Motor neuron (in vitro differentiated cells): ENCODE data around the gene STRN4. TPM values are rescaled to one million over a fixed set of nuclear protein-coding genes. Genes with fewer than 3 reads are reported as not detected.

Source experiments
- ATAC-seq, 8 experiments: fragments of 200-7000 bp; cut with Tn5 transposase; replicated peaks in 6 of 8; 2 replicates each; pipeline ENCODE4 v1.8.0; 2021; ENCODE audit warnings: mild to moderate bottlenecking in 8 of 8, moderate library complexity in 8 of 8
- H3K27ac ChIP-seq, 2 donors: fragments of 250-450 bp; sonication (Bioruptor Pico); 2 replicates each; pipeline ENCODE4 v1.9.0; 2021; ENCODE audit warnings: antibody characterized with exemption in 2 of 2, mild to moderate bottlenecking in 2 of 2, moderate library complexity in 1 of 2
- H3K4me1 ChIP-seq, 2 donors: fragments of 250-450 bp; sonication (Bioruptor Pico); replicated peaks in 1 of 2; 2 replicates each; pipeline ENCODE4 v1.6.1; 2021; ENCODE audit warnings: antibody characterized with exemption in 2 of 2, mild to moderate bottlenecking in 2 of 2, moderate library complexity in 1 of 2
- H3K4me3 ChIP-seq, 5 donors: fragments of 250-450 bp; sonication (Bioruptor Pico); 2 replicates each; pipeline ENCODE4 v1.9.0; 2021; ENCODE audit warnings: antibody characterized with exemption in 5 of 5, mild to moderate bottlenecking in 5 of 5, moderate library complexity in 4 of 5
- whole genome bisulfite sequencing, 10 experiments: fragments of 450-650 bp; shearing (Covaris generic); methylation state at CpG; one replicate each; pipeline ENCODE4 v1.0.0; 2022; 5-methylcytosine and 5-hydroxymethylcytosine counted together
- in situ Hi-C, 9 experiments: fragments of 400-800 bp; cut with MboI; loops; one replicate each; pipeline ENCODE4 v1.15.0; 2021; ENCODE audit warnings: low sequenced_read_pairs in 9 of 9, low pct_unique_long_range_greater_than_20kb in 2 of 9; ENCODE audit not compliant: unreplicated experiment in 9 of 9
- total RNA-seq, 8 experiments: library from RNA; unstranded; fragments of 300-600 nt; gene quantifications; 2 replicates each; pipeline versions ENCODE4 v1.2.3 to v1.2.4, GENCODE V29; 2022

The STRN4 gene
- total RNA-seq, 8 experiments from 2014 or later = 37.2 to 94.3 (median 75.1) TPM

DNA sequence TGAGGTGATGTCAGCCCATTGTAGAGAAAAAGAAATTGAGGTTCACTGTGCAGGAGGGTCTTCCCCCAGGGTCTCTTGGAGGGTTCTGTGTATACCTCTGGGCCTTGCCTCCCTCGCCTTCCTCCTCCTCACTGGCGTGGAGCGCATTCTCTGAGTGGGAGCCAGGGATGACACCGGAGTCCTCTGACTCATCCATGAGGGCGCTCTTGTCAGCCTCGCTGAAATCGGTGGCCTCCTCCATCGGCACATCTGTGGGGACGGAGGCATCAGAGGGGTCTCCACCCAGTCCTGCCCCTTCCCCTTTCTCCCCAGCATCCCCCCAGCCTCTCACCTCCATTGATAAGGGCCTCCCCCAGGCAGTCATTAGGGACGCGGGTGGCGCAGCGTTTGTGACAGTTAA is 45.5 kb downstream of the STRN4 start:
- Histone ChIP-seq H3K27ac (no peak overlapping the region), H3K4me3 (no peak overlapping the region), H3K4me1 (peaks cover 5 to 10% of the 10 kb centered on the region in 2 donors)
- ATAC-seq = no peak
- WGBS, 10 experiments = 90 to 100% (median 100%) methylated on average over 2 to 3 of the region's 13 CpGs; no CpG with 5 or more reads in 5 of the 10 experiments
- in situ Hi-C loops = no loop called here

DNA sequence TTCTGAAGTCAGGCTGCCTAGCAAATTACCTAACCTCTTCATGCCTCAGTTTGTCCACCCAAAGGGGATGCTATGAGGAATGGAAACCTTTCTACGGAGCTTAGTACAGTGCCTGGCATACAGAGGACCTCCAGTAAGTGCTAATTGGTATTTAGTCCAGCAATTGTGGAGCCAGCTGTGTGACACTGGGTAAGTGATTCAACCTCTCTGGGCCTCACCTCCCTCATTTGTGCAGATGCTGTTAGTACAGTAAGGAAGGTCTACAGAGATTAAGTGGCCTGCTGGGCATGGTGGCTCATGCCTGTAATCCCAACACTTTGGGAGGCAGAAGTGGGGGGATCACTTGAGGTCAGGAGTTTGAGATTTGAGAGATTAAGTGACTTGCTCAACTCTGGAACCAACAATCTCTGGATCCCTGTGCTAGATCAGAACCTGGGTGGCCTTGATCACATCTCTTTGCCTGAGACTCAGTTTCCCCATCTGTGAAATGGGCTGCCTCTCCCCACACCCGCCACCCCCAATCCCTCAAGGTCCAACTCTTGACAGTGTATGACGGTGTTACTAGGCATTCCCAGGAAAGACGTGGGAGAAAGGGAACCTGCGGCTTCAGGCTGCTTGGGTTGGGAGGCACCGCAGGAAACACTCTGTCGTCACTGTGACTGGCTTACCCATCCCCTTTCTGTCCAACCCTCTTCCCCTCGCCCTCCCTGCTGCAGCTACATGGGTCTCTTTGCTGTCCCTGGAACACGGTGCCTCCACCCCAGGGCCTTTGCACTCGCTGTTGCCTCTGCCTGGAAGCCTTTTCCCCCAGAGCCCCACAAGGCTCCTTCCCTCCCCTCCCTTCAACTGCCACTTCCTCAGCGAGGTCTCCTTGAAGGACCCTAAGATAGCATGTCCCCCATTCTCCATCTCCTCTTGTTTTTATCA is 47.6 kb downstream of the STRN4 start:
- no peak overlapping the region for H3K4me3 ChIP-seq
- WGBS, 10 experiments = 60 to 100% (median 100%) methylated on average over 1 to 3 of the region's 11 CpGs; no CpG with 5 or more reads in 6 of the 10 experiments
- no peak for ATAC-seq
- in situ Hi-C loops = no loop called here
- H3K4me1 ChIP-seq = peaks cover 5 to 10% of the 10 kb centered on the region in 2 donors
- H3K27ac ChIP-seq = no peak overlapping the region

DNA sequence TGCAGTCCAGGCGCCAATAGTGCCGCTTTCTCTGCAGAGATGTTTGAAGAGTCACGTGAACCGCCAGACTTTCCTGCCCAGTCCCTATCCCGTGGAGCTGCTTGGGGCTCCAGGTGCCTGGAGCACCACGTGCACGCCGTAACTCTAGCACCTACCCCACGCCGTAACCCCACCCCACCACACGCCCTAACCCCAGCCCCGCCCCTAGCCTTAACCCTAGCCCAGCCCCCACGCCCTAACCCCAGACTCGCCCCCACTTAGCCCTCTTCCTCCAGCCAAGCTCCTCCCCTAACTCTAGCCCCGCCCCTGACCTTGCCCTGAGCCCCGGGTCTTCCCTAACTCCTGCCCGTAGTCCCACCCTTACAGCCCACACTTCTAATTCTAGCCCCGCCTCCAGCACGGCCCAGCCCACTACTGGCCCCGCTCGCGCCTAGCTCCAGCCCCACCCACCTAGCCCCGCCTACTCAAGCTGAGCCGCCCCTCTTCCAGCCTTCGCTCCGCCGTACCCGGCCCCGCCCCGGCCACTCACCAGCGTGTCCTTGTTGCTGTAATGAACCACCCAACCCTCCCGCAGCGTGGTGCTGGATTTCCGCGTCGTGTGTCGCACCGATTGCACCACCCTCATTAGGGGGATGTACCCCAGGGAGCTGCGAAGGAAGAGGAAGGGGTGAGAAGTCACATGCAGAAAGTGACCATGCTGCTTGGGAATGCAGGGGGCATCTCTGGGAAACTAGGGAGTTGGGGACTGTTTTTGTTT is 48.9 kb downstream of the STRN4 start:
- in situ Hi-C loops = no loop called here
- Histone ChIP-seq H3K4me3 (peak overlapping the region in 4 of 5 donors; percentile 4 to 26 (median 10)), H3K27ac (peak overlapping the region; percentile 1 to 38), H3K4me1 (peaks cover 5 to 10% of the 10 kb centered on the region in 2 donors)
- 0 to 21% (median 5%) methylated on average over 1 to 9 of the region's 39 CpGs; no CpG with 5 or more reads in 4 of the 10 experiments for WGBS, 10 experiments
- ATAC-seq = peak; percentile 95 to 99 (median 96)

DNA sequence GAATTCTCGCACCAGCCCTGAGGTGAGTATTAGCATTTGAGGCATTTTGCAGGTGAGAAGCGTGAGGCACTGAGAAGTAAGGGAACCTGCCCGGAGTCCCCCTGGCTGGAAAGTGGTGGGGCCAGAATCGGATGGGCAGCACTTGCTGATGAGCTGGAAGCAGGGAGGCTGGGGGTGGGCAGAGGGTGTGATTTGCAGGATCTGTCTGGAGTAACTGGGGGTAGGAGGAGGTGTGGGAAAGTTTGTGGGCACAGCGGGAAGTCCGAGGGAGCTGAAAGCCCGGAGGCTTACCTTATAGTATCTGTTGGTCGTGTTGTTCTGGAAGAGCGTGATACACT is 49.4 kb downstream of the STRN4 start:
- 37 to 93% (median 79%) methylated on average over 1 to 5 of the region's 9 CpGs; no CpG with 5 or more reads in 5 of the 10 experiments for whole genome bisulfite sequencing, 10 experiments
- H3K4me1 ChIP-seq = peaks cover 5 to 10% of the 10 kb centered on the region in 2 donors
- in situ Hi-C loops = no loop called here
- H3K27ac ChIP-seq = no peak overlapping the region
- no peak for ATAC-seq
- peak overlapping the region in 4 of 5 donors; percentile 4 to 26 (median 10) for H3K4me3 ChIP-seq

DNA sequence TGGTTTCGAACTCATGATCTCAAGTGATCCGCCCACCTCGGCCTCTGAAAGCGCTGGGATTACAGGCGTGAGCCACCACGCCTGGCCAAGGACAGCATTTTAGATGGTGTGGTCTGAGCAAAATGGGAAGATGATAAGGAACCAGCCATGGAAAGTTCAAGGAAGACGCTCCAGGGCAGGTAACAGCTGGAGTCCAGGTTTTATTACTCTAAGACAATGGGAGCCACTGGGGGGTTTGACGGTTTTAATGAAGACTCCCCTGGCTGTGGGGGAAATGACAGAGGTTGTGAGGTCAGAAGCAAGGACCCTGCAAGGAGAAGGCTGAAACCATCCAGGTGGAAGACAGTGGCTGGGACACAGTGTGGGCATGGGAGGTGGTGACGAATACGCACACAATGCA is 50.2 kb downstream of the STRN4 start:
- in situ Hi-C loops = no loop called here
- Histone ChIP-seq H3K4me1 (peaks cover 5 to 10% of the 10 kb centered on the region in 2 donors), H3K4me3 (no peak overlapping the region), H3K27ac (no peak overlapping the region)
- ATAC-seq = no peak
- WGBS, 10 experiments = 83 to 100% (median 94%) methylated on average over 1 to 9 of the region's 10 CpGs; no CpG with 5 or more reads in 1 of the 10 experiments

DNA sequence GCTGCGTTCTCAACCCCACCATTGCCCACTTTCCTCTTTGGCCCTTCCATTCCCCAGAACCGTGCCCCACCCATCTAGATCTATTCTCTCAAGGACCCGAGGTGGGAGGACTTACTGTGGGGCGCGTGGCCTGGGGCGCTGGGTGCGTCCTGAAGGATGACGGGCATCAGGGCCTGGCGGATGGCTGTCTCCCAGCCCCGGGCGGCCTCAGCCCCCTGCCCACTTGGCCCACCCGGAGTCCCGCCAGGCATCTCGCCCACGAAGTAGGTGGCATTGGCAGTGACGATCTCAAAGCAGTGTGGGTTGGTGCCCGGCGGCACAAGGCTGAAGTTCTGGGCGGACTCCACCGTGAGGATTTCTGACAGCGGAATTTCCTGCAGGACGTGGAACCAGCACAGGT is 52.5 kb downstream of the STRN4 start:
- peaks cover 5 to 10% of the 10 kb centered on the region in 2 donors for H3K4me1 ChIP-seq
- no peak overlapping the region for H3K27ac ChIP-seq
- H3K4me3 ChIP-seq = no peak overlapping the region
- 80 to 100% (median 98%) methylated on average over 1 to 13 of the region's 22 CpGs; no CpG with 5 or more reads in 4 of the 10 experiments for WGBS, 10 experiments
- no peak for ATAC-seq
- in situ Hi-C loops = no loop called here

DNA sequence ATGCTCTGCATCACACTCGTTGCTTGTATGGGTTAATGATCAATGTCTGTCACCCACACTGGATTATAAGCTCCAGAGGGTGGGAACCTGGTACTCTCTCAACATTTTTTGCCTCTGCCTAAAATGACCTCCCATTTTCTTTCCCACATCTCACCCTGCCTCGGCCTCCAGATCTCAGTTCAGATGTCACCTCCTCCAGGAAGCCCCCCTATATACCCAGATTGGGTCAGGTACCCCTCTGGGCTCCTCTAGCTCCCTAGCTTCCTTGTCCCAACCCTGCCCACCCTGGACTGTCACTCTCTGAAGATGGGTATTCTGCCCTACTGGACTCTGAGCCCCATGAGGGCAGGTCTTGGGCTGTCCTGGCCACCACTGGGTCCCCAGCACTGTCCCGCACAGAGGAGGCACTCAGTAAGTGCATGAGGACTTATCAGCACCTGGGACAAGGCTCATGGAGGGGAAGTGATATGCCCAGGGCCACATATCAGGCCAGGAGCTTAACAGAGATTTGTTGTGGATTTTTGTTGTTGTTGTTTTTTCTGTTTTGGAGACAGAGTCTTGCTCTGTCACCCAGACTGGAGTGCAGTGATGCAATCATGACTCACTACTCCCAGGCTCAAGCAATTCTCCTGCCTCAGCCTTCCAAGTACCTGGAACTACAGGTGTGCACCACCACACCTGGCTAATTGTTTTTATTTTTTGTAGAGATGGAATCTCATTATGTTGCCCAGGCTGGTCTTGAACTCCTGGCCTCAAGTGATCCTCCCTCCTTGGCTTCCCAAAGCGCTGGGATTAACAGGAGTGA is 53.1 kb downstream of the STRN4 start:
- WGBS, 10 experiments = 75 to 100% (median 100%) methylated on average over 1 to 2 of the region's 4 CpGs; no CpG with 5 or more reads in 1 of the 10 experiments
- Histone ChIP-seq H3K4me3 (no peak overlapping the region), H3K27ac (no peak overlapping the region), H3K4me1 (peaks cover 5 to 10% of the 10 kb centered on the region in 2 donors)
- no peak for ATAC-seq
- in situ Hi-C loops = no loop called here

DNA sequence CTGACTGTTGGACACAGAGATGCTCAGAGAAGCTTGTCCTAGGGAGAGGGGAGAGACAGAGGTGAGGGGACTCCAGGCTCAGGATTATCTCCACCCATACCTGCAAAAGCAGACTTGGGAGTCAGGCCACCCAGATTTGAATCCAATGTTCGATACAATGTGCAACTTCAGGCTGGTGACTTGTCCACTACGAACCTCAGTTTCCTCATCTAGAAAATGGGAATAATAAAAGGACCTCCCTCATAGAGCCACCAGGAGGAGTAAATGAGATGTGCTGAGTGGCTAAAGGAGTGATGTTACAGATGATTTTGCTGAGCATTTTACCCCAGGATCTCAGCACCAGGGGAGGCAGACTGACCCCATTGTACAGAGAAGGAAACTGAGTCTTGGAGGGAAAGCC is 54.3 kb downstream of the STRN4 start:
- Histone ChIP-seq H3K4me1 (peaks cover 3 to 5% of the 10 kb centered on the region in 2 donors), H3K4me3 (no peak overlapping the region), H3K27ac (no peak overlapping the region)
- in situ Hi-C loops = no loop called here
- 86 to 100% (median 100%) methylated on average over 1 to 2 of the region's 2 CpGs; no CpG with 5 or more reads in 4 of the 10 experiments for WGBS, 10 experiments
- ATAC-seq = no peak

DNA sequence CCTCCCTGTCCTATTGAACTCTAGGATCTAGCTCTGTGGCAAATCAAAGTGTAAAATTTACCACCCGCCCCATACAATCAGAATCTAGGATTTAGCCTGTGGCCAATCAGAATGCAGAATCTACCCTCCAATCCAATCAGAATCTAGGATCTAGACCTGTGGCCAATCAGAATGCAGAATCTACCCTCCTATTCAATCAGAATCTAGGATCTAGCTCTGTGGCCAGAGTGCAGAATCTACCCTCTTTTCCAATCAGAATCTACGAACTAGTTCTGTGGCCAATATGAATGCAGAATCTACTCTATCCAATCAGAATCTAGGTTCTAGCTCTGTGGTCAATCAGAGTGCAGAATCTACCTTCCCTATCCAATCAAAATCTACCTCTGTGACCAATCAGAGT is 55.1 kb downstream of the STRN4 start:
- H3K4me3 ChIP-seq = no peak overlapping the region
- no peak overlapping the region for H3K27ac ChIP-seq
- 40 to 100% (median 100%) methylated on average over 1 to 2 of the region's 2 CpGs; no CpG with 5 or more reads in 6 of the 10 experiments for WGBS, 10 experiments
- H3K4me1 ChIP-seq = no peaks in the 10 kb centered on the region
- ATAC-seq = no peak
- in situ Hi-C loops = no loop called here

DNA sequence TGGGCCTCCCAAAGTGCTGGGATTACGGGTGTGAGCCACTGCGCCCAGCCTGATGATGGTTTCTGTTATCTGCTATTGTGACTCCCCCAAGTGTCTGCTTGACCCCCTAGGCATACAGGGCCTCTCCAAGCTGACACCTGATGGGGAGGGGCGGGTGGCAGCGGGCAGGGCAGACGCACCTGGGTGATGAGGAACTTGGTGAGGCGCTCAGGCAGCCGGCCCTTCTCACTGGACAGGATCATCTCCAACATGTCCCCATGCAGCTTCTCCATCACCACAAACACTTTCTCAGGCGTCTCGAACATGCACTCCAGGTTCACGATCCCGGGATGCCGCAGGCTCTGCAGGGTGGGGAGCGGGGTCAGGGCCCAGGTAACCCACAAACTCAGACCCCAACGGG is 56.9 kb downstream of the STRN4 start:
- Histone ChIP-seq H3K4me3 (no peak overlapping the region), H3K4me1 (no peaks in the 10 kb centered on the region), H3K27ac (no peak overlapping the region)
- WGBS, 10 experiments = 91 to 95% methylated on average over 4 to 6 of the region's 14 CpGs; no CpG with 5 or more reads in 8 of the 10 experiments
- ATAC-seq = no peak
- in situ Hi-C loops = no loop called here

DNA sequence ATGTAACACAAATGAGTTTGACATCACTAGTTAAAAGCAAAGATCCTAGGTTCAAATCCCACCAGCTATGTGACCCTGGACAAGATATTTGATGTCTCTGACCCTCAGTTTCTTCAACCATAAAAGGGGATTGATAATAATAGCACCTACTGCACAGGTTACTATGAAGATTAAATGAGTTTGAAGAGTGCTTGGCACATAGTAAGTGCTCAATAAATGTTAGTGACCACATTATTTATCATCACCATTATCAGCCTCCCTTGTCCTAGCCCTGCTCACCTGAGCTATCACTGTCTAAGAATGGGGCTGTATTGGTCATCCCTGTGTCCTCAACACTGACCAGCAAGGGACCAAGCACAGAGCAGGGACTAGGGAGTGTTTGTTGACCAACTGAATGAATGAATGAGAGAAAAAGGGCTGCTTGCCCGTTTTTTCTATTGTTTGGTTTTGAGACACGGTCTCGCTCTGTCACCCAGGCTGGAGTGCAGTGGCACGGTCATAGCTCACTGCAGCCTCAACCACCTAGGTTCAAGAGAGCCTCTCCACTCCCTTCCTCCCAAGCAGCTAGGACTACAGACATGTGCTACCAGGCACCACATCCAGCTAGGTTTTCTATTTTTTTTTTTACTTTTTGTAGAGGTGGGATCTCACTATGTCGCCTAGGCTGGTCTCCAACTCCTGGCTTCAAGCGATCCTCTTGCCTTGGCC is 58.7 kb downstream of the STRN4 start:
- no peak overlapping the region for H3K4me3 ChIP-seq
- no peak overlapping the region for H3K27ac ChIP-seq
- in situ Hi-C loops = no loop called here
- no peaks in the 10 kb centered on the region for H3K4me1 ChIP-seq
- WGBS, 10 experiments = 85 to 100% (median 100%) methylated on average over 2 to 5 of the region's 6 CpGs; no CpG with 5 or more reads in 3 of the 10 experiments
- ATAC-seq = no peak

DNA sequence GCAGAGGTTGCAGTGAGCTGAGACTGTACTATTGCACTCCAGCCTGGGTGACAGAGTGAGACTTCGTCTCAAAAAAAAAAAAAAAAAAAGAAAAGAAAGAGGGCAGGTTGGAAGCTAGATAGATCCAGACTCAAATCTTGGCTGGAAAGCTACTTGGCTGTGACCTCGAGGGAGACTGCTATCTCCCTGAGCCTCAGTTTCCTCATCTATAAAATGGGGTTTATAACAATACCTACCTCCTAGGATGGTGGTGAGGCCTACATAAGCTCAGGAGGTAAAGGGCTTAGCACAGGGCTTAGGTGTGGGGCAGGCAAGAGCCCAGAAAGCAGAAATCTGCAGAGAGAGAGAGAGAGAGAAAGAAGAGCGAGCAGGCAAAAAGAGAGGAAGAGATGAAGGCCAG is 61.1 kb downstream of the STRN4 start:
- in situ Hi-C loops = no loop called here
- 48 to 100% (median 76%) methylated on average over 1 to 2 of the region's 3 CpGs; no CpG with 5 or more reads in 2 of the 10 experiments for WGBS, 10 experiments

More for the DNA sequence above, 61.1 kb downstream of the STRN4 start:
- no peaks in the 10 kb centered on the region for H3K4me1 ChIP-seq
- H3K27ac ChIP-seq = no peak overlapping the region
- ATAC-seq = no peak
- H3K4me3 ChIP-seq = no peak overlapping the region
